Bronchial epithelial cell (primary cell): ENCODE data around the gene HSPB6. TPM values are rescaled to one million over a fixed set of nuclear protein-coding genes. Genes with fewer than 3 reads are reported as not detected.

ENCODE experiments used
- DNase-seq: peaks from one replicate; pipeline ENCODE4 v3.0.0-alpha.2; 2010; ENCODE audit warnings: low read depth
- FAIRE-seq: peaks from 2 replicates; lab custom pipeline; 2011; peaks lifted over from hg19 to GRCh38; lab: Jason Lieb, UNC
- H3K27me3 ChIP-seq: 2 replicates; pipeline ENCODE4 v1.5.1; 2011; ENCODE audit warnings: low read length; ENCODE audit not compliant: control insufficient read depth, insufficient read depth
- H3K36me3 ChIP-seq: 2 replicates; pipeline ENCODE4 v1.5.1; 2011; ENCODE audit warnings: low read length; ENCODE audit not compliant: control insufficient read depth, insufficient read depth
- H3K4me3 ChIP-seq: 2 replicates; pipeline ENCODE4 v1.5.1; 2011; ENCODE audit warnings: mild to moderate bottlenecking, low read depth, low read length, control low read depth
- total RNA-seq: library from RNA; depleted of rRNA; stranded (reverse); fragments of >200 nt; gene quantifications from 2 replicates; pipeline ENCODE4 v1.2.1, GENCODE V29; 2014
- TF ChIP-seq, protein P1 (sequence below): IDR thresholded peaks from 2 replicates; pipeline ENCODE4 v1.5.1; 2011; ENCODE audit warnings: mild to moderate bottlenecking, moderate library complexity, low read length, control low read depth, inconsistent platforms; ENCODE audit not compliant: insufficient read depth, severe bottlenecking

The HSPB6 gene
- total RNA-seq, 1 donor from 2014 or later, result 1.3 TPM

DNA sequence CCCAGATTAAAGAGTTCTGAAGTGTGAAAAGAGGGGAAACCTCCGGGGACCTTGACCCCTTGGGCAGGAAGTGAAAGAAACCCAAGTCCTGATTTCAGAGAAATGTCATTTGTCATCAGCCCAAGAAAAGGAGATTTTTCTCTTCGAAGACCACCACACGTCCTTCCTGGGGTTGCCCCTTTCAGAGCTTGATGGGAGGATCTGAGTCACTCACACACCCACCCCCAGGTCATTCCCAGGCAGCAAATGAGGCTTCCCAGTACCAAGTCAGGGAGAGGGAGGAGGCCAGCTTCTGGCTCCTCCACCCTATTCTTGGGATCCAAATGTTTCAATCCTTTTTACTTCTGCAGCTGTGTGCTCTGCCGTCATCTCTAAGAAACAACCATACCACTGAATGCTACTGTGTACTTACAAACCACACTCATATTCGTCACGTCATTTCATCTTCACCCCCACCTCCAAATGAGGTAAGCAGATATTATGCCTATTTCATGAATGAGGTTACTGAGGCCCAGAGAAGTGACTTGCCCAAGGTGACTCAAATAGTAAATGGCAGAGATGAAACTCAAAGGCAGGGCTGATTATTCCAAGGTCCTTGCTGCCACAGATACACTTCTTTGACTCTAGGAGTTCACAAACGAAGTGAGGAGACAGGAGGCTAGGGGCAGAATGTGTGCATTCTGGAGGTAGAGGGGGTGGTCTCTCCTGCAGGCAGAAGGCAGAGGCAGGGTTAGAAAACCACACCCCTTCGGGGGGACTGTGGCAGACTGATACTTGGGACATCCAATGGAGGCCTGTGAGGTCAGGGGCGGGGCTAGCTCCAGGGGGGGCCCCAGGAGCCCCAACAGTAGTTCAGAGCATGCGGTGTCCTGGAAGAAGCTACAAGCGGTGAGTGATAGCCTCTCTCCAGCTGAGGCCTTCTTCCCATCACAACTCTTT is 44.0 kb downstream of the HSPB6 start:
- DNase-seq (no peak), FAIRE-seq (no peak)
- Histone ChIP-seq H3K36me3 (no peaks in the 10 kb centered on the region), H3K27me3 (no peaks in the 10 kb centered on the region), H3K4me3 (no peak overlapping the region)
- TF ChIP-seq, protein P1, sequence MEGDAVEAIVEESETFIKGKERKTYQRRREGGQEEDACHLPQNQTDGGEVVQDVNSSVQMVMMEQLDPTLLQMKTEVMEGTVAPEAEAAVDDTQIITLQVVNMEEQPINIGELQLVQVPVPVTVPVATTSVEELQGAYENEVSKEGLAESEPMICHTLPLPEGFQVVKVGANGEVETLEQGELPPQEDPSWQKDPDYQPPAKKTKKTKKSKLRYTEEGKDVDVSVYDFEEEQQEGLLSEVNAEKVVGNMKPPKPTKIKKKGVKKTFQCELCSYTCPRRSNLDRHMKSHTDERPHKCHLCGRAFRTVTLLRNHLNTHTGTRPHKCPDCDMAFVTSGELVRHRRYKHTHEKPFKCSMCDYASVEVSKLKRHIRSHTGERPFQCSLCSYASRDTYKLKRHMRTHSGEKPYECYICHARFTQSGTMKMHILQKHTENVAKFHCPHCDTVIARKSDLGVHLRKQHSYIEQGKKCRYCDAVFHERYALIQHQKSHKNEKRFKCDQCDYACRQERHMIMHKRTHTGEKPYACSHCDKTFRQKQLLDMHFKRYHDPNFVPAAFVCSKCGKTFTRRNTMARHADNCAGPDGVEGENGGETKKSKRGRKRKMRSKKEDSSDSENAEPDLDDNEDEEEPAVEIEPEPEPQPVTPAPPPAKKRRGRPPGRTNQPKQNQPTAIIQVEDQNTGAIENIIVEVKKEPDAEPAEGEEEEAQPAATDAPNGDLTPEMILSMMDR, result no peak

DNA sequence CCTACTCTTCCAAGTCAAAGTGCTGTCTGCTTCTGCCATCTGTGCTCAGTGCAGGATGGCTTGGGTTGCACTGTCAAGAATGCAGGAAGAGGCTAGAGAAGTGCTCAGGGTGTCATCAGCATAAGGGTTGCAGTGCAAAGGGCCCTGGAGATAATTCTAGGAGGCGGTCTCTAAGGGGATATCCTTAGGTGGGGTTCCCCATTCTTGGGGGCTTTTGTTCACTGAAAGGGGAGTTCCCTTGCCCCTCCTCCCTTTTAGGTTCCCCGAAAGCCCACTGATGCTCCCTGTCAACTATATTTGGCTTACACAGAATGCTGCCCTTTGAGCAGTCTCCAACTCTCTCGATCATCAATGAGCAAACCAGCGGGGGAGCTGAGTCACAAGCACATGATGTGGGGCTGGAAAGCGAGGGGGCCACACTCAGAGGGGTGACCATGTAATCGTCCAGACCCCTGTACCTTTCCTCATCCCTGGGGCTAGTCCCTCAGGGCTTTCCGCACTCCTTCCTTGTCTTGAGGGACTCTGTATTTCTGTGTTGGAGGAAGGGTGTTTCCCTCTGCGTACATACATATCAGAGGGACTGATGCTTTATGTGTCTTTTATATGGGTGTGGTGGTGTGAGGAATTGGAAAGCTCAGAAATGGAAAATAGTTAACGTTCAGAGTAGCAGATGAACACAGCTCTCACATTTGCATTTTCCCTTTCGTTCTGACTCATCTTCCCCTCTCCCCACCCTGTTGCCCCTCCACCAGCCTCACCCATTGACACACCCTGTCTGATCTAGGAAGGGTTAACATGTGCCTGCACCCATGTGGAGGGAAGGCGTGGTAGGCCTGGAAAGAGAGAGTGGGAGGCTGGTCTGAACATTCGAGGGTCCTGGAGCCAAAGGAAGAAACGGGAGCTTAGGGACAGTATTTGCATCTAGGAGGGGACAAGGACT is 45.8 kb downstream of the HSPB6 start:
- TF ChIP-seq, protein P1, result no peak

DNA sequence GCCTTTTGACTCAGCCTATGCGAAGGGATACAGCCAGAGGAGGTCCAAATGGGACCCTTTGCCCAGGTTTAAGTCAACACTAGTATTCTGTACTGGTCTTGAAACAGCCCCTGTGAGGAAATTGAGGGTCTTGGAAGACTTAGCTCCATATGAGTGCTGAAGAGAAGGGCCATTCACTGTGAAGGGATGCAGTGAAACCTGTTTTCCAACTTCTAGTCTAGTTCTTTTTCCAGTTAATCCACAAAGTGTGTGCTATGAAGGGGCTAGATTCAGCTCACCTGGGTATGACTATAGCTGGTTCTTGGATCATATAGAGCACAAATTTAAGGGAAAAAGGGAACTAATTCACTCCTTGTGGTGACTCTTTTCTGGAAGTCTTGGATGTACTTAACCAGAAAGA is 48.4 kb downstream of the HSPB6 start:
- TF ChIP-seq, protein P1, result no peak
- FAIRE-seq (no peak), DNase-seq (peak; percentile 17)

More for the DNA sequence above, 45.8 kb downstream of the HSPB6 start:
- Histone ChIP-seq H3K27me3 (no peaks in the 10 kb centered on the region), H3K36me3 (no peaks in the 10 kb centered on the region), H3K4me3 (no peak overlapping the region)
- DNase-seq, result no peak
- no peak for FAIRE-seq

More for the DNA sequence above, 48.4 kb downstream of the HSPB6 start:
- H3K4me3 ChIP-seq, result no peak overlapping the region
- H3K36me3 ChIP-seq, result no peaks in the 10 kb centered on the region
- H3K27me3 ChIP-seq, result no peaks in the 10 kb centered on the region

Other genes with a start within 250 kb of the HSPB6 start
- 97.4 and 269 TPM in 2 replicates for gene DMKN, start 243.4 kb downstream of the HSPB6 start, total RNA-seq
- gene SBSN, start 228.7 kb downstream of the HSPB6 start, total RNA-seq, result 9.5 and 107 TPM in 2 replicates
- not detected in 2 replicates for gene GAPDHS, start 223.6 kb downstream of the HSPB6 start, total RNA-seq
- 136 and 163 TPM in 2 replicates for gene TMEM147, start 211.4 kb downstream of the HSPB6 start, total RNA-seq
- not detected in 2 replicates for gene ATP4A, start 193.4 kb downstream of the HSPB6 start, total RNA-seq
- not detected in 2 replicates for gene PMIS2, start 170.9 kb downstream of the HSPB6 start, total RNA-seq
- gene HAUS5, start 144.3 kb downstream of the HSPB6 start, total RNA-seq, result 3.9 and 4.2 TPM in 2 replicates
- 33.4 and 37.8 TPM in 2 replicates for gene RBM42, start 128.0 kb downstream of the HSPB6 start, total RNA-seq
- gene ETV2, start 115.3 kb downstream of the HSPB6 start, total RNA-seq, result under 0.01 and 0.38 TPM in 2 replicates
- gene COX6B1, start 108.7 kb downstream of the HSPB6 start, total RNA-seq, result 217 and 224 TPM in 2 replicates
- 0.38 TPM in 1 of 2 replicates, not detected in the other for gene UPK1A, start 90.5 kb downstream of the HSPB6 start, total RNA-seq
- not detected in 2 replicates for gene ZBTB32, start 52.5 kb downstream of the HSPB6 start, total RNA-seq
- 3.4 and 7.0 TPM in 2 replicates for gene KMT2B, start 39.0 kb downstream of the HSPB6 start, total RNA-seq
- 0.13 and 0.26 TPM in 2 replicates for gene IGFLR1, start 14.6 kb downstream of the HSPB6 start, total RNA-seq
- 14.7 and 17.5 TPM in 2 replicates for gene U2AF1L4, start 11.6 kb downstream of the HSPB6 start, total RNA-seq
- gene PSENEN, start 11.4 kb downstream of the HSPB6 start, total RNA-seq, result 7.9 and 21.5 TPM in 2 replicates
- gene LIN37, start 8.5 kb downstream of the HSPB6 start, total RNA-seq, result 5.3 and 7.0 TPM in 2 replicates
- gene PROSER3, start 1.1 kb upstream of the HSPB6 start, total RNA-seq, result 1.3 and 2.6 TPM in 2 replicates
- gene ARHGAP33, start 18.5 kb upstream of the HSPB6 start, total RNA-seq, result under 0.01 TPM in 1 of 2 replicates, not detected in the other
- gene PRODH2, start 55.8 kb upstream of the HSPB6 start, total RNA-seq, result not detected in 2 replicates
- gene NPHS1, start 95.5 kb upstream of the HSPB6 start, total RNA-seq, result not detected in 2 replicates
- gene KIRREL2, start 99.9 kb upstream of the HSPB6 start, total RNA-seq, result not detected in 2 replicates
- 0.26 and 0.51 TPM in 2 replicates for gene APLP1, start 111.5 kb upstream of the HSPB6 start, total RNA-seq
- gene NFKBID, start 143.5 kb upstream of the HSPB6 start, total RNA-seq, result 1.6 and 1.7 TPM in 2 replicates
- 1.3 TPM in 1 of 2 replicates, not detected in the other for gene HCST, start 145.5 kb upstream of the HSPB6 start, total RNA-seq
- gene TYROBP, start 151.3 kb upstream of the HSPB6 start, total RNA-seq, result not detected in 2 replicates
- 0.79 and 1.3 TPM in 2 replicates for gene LRFN3, start 179.3 kb upstream of the HSPB6 start, total RNA-seq
- gene SDHAF1, start 238.2 kb upstream of the HSPB6 start, total RNA-seq, result 17.5 and 25.3 TPM in 2 replicates